OCI-LY7 (cell line): Measurements from ENCODE around the gene XPNPEP2. TPM values are rescaled to one million over a fixed set of nuclear protein-coding genes. Genes with fewer than 3 reads are reported as not detected.
A peak's percentile ranks its signal among the peaks of the same experiment; 100 is the strongest.

ENCODE experiments used
- BruUV-seq: library from RNA; stranded (reverse); fragments of 400-500 nt; replicated peaks from 2 replicates; lab custom pipeline; 2021; lab: Mats Ljungman, UMichigan
- CTCF ChIA-PET: fragments of 300-600 bp; sonication (Branson Sonifier 250); formaldehyde crosslinking; loops from one replicate; lab custom pipeline; 2022; ENCODE audit warnings: antibody characterized with exemption; ENCODE audit not compliant: unreplicated experiment; lab: Charles Lee
- POLR2A ChIA-PET: fragments of 300-600 bp; sonication (Branson Sonifier 250); formaldehyde crosslinking; loops from one replicate; lab custom pipeline; 2022; ENCODE audit warnings: antibody characterized with exemption; lab: Charles Lee
- DNase-seq: peaks from one replicate; pipeline ENCODE4 v3.0.0-alpha.2; 2015; ENCODE audit warnings: low spot score
- H2AFZ ChIP-seq: fragments of 200-600 bp; sonication (generic), shearing (Covaris generic); 2 replicates; pipeline ENCODE4 v1.6.1; 2014; ENCODE audit warnings: mild to moderate bottlenecking, antibody characterized with exemption, low read length, moderate library complexity
- H3K27ac ChIP-seq: fragments of 200-600 bp; sonication (generic); 2 replicates; pipeline ENCODE4 v1.5.1; 2014; ENCODE audit warnings: mixed run types, low read depth, mild to moderate bottlenecking, moderate library complexity, low read length, inconsistent platforms; ENCODE audit not compliant: poor library complexity, severe bottlenecking
- H3K36me3 ChIP-seq: fragments of 200-600 bp; sonication (generic); 2 replicates; pipeline ENCODE4 v1.6.1; 2014; ENCODE audit warnings: mild to moderate bottlenecking, antibody characterized with exemption, low read length, moderate library complexity, mixed read lengths; ENCODE audit not compliant: insufficient read depth
- H3K4me1 ChIP-seq: fragments of 200-600 bp; sonication (generic); 2 replicates; pipeline ENCODE4 v1.5.1; 2014; ENCODE audit warnings: mild to moderate bottlenecking, low read length; ENCODE audit not compliant: insufficient read depth, poor library complexity, severe bottlenecking
- H3K4me2 ChIP-seq: fragments of 200-600 bp; sonication (generic); 2 replicates; pipeline ENCODE4 v1.6.1; 2014; ENCODE audit warnings: mild to moderate bottlenecking, low read length
- H3K4me3 ChIP-seq: fragments of 200-600 bp; sonication (generic); 2 replicates; pipeline ENCODE4 v1.5.1; 2014; ENCODE audit warnings: mild to moderate bottlenecking, low read depth, low read length; ENCODE audit not compliant: poor library complexity, severe bottlenecking
- H3K79me2 ChIP-seq: fragments of 200-600 bp; sonication (generic); 2 replicates; pipeline ENCODE4 v1.6.1; 2016; ENCODE audit warnings: low read depth, mild to moderate bottlenecking, low read length, moderate library complexity, mixed read lengths; ENCODE audit not compliant: insufficient read depth
- H3K9me2 ChIP-seq: fragments of 200-600 bp; sonication (generic); 2 replicates; pipeline ENCODE4 v1.6.1; 2016; ENCODE audit warnings: mild to moderate bottlenecking, low read length, mixed read lengths; ENCODE audit not compliant: insufficient read depth
- H3K9me3 ChIP-seq: fragments of 200-600 bp; sonication (generic); 2 replicates; pipeline ENCODE4 v1.6.1; 2014; ENCODE audit warnings: mild to moderate bottlenecking, mixed run types, low read length, mixed read lengths
- H4K20me1 ChIP-seq: fragments of 200-600 bp; sonication (generic); 2 replicates; pipeline ENCODE4 v1.6.1; 2014; ENCODE audit warnings: mild to moderate bottlenecking, antibody characterized with exemption, low read length, moderate library complexity, mixed read lengths; ENCODE audit not compliant: insufficient read depth
- CTCF ChIP-seq: fragments of 200-600 bp; sonication (generic); conservative IDR thresholded peaks from 2 replicates; pipeline ENCODE4 v1.5.1; 2014; ENCODE audit warnings: mild to moderate bottlenecking, antibody characterized with exemption, low read length, moderate library complexity, mixed read lengths
- EZH2phosphoT487 ChIP-seq: fragments of 200-600 bp; sonication (generic); IDR thresholded peaks from 2 replicates; pipeline ENCODE4 v1.6.1; 2018; ENCODE audit warnings: low read depth, borderline replicate concordance, mild to moderate bottlenecking, mixed run types, antibody characterized with exemption, low read length, moderate library complexity, mixed read lengths
- intact Hi-C: fragments of 100-400 bp; cut with micrococcal nuclease; formaldehyde crosslinking; loops from one replicate; pipeline ENCODE4 v1.10.0; 2022; ENCODE audit not compliant: unreplicated experiment
- total RNA-seq, 2 experiments: library from RNA; depleted of rRNA in 1 of 2; stranded (reverse); fragments of >200 nt in 1 of 2; shearing (Covaris generic) in 1 of 2; gene quantifications; 2 replicates each; pipeline ENCODE4 v1.2.3, GENCODE V29; 2014 to 2022

The XPNPEP2 gene
- total RNA-seq, 2 experiments from 2014 or later: not detected

- H3K4me1 ChIP-seq: peaks cover under 1% of the 10 kb centered on the region
- H3K27ac ChIP-seq: no peak overlapping the region
- H3K4me3 ChIP-seq: no peak overlapping the region
- peaks cover 9% of the 10 kb centered on the region for H3K79me2 ChIP-seq
- POLR2A ChIA-PET: no interaction called here
- H3K4me2 ChIP-seq: no peak overlapping the region
- TF ChIP-seq CTCF (no peak), EZH2phosphoT487 (no peak)
- intact Hi-C loops: no loop called here
- no peak for DNase-seq
- no TSS peak for BruUV-seq
- no peaks in the 10 kb centered on the region for H3K9me3 ChIP-seq
- H3K9me2 ChIP-seq: no peaks in the 10 kb centered on the region
- CTCF ChIA-PET: no interaction called here
- peaks cover 99% of the 10 kb centered on the region for H3K36me3 ChIP-seq
- H4K20me1 ChIP-seq: no peaks in the 10 kb centered on the region; the same call in 1 of the 2 replicates
- H2AFZ ChIP-seq: no peak overlapping the region
These were observed 54.0 kb downstream of the XPNPEP2 start for GRCh38 chrX:129792586-129793291.

DNA sequence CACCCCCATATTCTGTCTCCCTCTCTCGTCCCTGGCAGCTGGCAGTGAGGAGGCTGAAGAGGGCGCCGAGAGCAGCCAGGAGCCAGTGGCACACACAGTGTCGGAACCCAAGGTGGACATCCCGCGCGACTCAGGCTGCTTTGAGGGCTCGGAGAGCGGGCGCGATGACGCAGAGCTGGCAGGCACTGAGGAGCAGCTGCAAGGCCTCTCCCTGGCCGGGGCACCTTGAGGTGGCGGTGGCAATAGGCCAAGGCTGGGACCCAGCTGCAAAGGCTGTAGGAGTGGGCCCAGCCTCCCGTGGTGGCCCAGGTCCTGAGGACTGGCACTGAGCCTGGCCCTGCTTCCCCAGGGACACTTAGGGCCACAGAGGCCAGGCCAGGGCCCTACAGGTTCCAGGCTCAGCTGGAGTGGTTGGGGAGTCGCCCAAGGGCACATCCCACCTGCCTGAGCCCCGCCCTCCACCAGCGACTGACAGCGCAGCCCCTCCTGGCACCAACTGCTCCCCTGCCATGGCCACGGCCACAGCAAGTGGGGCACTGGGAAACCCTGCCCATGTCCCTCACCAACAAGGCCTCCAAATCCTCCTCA is 54.9 kb downstream of the XPNPEP2 start:
- Histone ChIP-seq H3K36me3 (peaks cover 99% of the 10 kb centered on the region), H4K20me1 (no peaks in the 10 kb centered on the region), H3K4me1 (no peaks in the 10 kb centered on the region), H3K27ac (no peak overlapping the region), H3K79me2 (peaks cover 6% of the 10 kb centered on the region; the same call in 1 of the 2 replicates), H3K4me3 (no peak overlapping the region), H2AFZ (no peak overlapping the region), H3K9me3 (no peaks in the 10 kb centered on the region), H3K9me2 (no peaks in the 10 kb centered on the region), H3K4me2 (no peak overlapping the region)
- intact Hi-C loops: no loop called here
- no peak for TF ChIP-seq EZH2phosphoT487
- TF ChIP-seq CTCF: no peak
- no TSS peak for BruUV-seq
- DNase-seq: no peak
- ChIA-PET POLR2A (no interaction called here), CTCF (no interaction called here)

DNA sequence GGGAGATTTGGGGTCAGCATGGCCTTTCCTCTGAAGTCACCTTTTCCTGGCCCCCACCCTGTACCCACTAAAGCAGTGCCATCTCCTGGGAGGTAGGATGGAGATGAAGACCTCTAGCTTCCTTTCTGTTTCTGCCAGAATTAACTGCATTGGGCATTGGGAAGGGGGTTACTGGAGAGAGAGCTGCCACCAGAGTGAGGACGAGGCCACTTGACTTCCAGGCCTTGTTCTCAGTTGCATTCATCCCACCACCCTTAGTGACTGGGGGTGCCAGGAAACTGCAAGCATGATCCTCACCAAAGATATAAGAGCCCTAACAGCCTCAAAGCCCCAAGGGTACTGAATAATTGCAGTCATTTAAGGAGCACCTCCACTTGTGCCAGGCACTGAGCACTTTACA is 56.8 kb downstream of the XPNPEP2 start:
- Histone ChIP-seq H3K79me2 (no peaks in the 10 kb centered on the region), H2AFZ (no peak overlapping the region), H3K36me3 (peaks cover 86% of the 10 kb centered on the region), H3K4me1 (no peaks in the 10 kb centered on the region), H4K20me1 (no peaks in the 10 kb centered on the region), H3K4me2 (no peak overlapping the region), H3K27ac (peak overlapping the region; percentile 28), H3K4me3 (no peak overlapping the region), H3K9me2 (no peaks in the 10 kb centered on the region), H3K9me3 (no peaks in the 10 kb centered on the region)
- BruUV-seq: no TSS peak
- TF ChIP-seq EZH2phosphoT487 (no peak), CTCF (no peak)
- intact Hi-C loops: no loop called here
- no peak for DNase-seq
- ChIA-PET POLR2A (interaction anchor here (1.7 kb wide), 1 partner anchor 13 kb away, joined by 4 read pairs; no protein-coding TSS in a partner anchor), CTCF (no interaction called here)
